SIG-M5 (cell line): ENCODE results near the gene CACNB1.
A peak's percentile ranks its signal among the peaks of the same experiment; 100 is the strongest.

Source experiments
- DNase-seq: peaks from one replicate; lab custom pipeline; 2025; lab: John Stamatoyannopoulos, UW

Gene CACNB1

DNA sequence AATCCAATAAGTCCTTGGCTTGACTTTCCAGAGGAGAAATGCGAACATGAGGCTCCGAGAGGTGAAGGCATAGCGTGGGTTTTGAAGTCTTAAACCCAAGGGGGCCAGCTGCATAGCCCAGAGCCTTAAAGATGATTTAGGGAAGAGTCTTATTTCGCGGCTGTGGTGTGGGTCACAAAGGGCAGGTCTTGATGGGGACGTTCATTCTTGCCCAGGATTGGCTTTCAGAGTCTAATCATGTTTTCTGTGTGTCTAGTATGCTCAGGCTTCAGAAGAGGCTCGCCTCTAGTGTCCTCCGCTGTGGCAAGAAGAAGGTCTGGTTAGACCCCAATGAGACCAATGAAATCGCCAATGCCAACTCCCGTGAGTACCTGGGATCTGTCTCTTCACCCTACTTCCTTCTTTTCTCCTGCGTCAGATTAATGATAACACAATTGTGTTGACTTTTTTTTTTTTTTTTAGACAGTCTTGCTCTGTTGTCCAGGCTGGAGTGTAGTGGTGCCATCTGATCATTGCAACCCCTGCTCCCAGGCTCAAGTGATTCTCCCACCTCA lies 3.6 kb upstream of the CACNB1 start:
- no peak for DNase-seq

DNA sequence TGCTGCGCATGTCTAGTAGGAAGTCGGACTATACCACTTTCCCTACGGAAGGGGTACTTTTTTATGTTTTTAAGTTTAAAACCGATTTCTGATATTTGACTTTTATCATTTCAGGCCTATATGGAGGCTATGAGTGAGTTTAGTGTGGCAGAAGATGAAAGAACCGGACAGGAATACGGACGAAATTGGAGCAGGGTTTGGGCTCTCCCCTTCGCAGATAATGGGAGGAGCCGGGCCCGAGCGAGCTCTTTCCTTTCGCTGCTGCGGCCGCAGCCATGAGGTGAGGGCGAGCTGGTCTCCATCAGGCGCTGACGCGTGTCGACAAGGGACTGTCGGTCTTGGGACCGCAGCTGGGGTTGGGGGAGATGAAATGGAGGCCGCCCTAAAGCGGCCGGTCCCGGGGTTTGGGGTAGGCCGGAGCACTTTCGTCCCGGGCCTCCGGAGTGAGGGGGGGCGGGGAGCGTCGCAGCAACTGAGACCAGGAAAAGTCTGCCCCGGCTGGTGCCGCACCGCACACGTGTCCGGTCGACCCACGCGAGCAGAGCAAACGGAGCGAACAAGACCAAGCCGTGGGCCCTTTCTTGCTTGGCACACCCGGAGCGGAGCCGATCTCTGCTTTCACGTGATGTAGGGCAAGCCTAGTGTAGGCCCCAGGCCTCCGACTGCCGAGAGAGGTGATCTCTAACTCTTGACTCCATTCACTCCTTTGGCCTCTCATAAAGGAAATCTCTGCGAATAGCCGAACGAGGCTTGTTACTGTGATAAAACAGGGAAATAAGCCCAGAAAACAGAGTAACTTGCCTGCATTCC lies 2.8 kb upstream of the CACNB1 start, which contains the start of gene RPL19:
TSS of gene RPL19 (plus strand) at position 214 of the 810 bp plus-strand sequence. CDS start at position 276, 62 bp downstream.
- no peak for DNase-seq

DNA sequence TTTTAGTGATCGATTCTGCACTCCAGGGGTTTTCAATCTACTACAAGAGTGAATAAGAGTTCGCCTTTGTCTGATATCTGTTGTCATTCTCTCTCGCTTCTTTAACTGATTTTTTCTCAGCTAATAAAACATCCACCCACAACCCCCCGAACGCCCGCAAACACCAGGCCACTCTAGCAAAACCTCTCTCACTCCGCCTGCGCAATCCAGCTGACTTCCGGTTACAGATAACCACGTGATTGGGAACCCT lies 2.3 kb upstream of the CACNB1 start:
- DNase-seq: peak; percentile 80

DNA sequence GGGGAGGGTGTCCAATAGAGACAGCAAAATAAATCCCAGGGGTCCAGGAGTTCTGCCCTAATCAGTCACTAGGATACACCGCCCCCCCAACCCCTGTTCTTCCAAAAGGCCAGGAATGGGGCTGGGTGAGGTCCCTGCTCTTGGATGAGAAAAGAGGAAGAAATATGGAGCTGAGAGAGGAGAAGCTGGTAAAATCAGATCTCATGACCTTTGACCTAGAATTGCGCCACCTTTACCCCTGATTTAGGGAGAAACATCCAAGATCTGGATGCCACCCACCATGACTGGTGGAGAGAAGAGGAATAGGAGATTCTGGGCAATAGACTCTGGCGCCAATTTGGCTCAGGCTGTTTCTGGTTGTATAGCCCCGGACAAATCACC lies 707 bp upstream of the CACNB1 start:
- no peak for DNase-seq

DNA sequence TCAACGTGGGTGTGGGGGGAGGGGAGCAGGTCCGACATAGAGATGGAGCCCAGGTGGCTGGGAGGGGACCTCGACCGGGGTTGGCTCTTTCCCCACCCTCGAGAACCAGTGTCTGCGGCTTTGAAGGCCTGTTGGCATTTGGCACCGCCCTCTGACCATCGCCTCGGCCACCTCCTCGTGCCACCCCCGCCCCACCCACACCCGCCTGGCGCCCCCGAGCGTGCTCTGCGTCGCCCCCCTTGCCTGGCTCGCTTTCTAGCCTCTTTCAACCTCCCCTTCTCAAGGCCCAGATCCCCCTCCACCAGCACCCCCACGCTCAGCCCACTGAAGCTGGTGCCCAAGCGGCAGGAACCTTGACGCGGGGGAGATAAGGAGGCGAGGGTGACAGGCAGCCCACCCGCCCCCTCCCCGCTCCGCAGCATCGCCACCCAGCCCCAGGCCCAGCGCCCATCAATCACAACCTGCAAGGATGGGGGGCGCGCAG lies 619 bp downstream of the CACNB1 start:
- DNase-seq: no peak

DNA sequence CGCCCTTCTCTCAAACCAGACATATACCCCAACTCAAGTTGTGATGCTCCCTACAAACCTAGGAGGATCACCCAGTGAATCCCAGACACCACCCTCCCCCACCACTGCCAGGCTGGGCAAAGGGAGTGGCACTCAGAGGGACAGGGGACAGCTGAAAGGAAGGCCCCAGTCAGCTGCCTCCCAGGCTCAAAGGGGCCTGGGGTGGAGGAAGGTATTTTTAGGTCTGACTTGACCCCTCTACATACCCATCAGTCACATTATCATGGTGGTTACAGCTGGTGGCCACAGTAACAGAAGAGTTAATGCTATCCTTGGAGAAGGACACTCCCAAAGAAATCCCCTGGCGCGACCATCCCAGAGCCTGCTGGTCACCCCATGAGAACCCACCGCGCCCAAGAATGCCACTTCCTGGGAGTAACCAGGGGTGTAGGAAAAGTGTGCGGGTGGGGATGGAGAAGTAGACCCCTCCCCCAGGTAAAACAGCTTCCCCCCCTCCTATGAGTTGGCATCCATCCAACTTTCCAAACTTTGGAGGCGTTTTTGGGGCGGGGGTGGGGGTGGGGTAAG lies 1.1 kb downstream of the CACNB1 start:
- no peak for DNase-seq

DNA sequence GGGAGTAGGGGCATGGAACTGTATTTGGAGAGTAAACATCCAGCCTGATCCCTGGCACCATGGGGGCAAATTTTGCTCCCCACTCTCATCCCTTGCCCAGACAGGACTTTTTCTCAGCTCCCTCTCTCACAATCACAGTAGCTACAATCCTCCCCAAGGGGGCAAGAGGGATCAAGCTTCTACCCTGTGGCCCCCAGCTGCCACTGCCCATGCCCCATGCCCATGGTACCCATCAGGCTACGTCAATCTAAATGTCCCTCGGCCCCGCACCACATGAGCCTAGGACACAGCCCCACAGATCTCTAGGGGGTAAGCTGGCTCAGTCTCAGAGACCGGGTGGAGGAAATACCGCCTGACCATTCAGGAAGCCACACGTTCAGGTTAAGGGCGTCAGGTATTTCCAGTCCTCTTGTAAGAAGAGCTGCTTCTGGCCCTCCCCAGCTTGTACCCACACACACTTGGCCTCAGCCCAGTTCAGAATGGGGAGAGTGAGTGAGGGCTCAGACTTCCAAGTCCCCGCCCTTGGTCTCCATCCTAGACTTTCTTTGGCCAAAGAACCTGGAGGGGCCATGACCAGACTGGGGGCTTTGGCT lies 1.8 kb downstream of the CACNB1 start:
- no peak for DNase-seq

DNA sequence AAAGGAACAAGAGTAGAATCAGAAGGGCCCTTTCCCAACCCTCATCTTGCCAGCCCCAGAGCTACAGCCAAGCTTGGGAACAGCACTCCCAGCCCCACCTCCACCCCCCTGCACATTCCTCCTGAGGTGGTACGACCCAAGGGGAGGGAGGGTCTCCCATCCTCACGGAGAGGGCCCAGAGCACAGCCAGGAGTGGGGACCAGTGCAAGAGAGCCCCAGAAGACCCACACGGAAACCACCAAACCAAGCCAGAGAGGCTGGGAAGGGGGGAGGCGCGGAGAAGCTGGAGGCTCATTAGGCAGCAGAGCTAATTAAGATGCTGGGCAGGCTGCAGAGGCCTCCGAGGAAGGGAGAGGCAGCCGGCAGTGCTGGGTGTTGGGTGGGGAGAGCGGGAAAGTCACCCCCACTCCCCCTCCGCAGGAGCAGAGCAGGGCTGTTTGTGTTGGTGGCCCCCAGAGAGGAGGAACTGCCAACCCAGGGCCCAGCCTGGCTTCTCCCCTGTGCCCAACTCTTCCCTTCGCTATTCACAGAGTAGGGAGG lies 2.4 kb downstream of the CACNB1 start:
- DNase-seq: no peak

DNA sequence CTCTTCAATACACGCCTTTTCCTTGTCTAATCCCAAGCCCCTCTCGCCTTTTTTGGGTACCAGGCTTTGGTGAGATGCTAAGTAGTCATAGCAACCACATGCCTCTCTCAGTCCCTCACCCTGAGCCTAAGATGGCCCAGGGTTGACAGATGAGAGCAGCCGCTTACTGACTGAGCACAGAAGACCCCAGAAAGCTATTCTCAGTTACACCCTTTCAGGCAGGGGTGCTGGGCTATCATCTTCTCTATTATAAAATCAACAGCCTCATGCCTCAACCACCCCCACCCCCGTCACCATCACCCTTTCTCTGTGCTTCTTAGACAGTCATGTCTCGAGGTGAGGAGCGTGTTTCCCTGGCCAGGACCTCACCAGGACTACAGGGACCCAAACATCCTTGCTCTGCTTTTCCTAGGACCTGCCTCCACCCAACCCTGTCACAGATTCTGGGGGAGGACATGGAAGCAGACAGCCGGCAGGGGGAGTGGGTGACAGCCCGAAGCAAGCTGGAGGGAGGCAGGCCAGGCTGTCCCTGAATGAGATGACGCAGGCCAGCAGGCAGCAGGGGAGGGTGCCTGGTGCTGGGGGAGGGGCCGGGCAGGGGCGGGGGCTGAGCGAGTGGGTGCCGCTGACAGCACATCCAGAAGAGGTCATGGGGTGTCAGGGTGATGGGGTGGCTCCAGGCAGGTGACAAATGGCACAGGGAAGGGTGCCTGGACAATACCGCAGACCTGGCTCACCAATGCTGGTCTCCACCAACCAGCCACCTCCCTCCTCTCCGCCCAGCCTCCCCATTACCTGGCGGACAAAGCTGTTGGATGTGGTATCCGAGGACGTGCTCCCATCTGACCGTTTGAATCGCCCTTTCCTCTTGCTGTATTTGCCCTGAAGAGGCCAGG lies 3.1 kb downstream of the CACNB1 start:
- DNase-seq: no peak

DNA sequence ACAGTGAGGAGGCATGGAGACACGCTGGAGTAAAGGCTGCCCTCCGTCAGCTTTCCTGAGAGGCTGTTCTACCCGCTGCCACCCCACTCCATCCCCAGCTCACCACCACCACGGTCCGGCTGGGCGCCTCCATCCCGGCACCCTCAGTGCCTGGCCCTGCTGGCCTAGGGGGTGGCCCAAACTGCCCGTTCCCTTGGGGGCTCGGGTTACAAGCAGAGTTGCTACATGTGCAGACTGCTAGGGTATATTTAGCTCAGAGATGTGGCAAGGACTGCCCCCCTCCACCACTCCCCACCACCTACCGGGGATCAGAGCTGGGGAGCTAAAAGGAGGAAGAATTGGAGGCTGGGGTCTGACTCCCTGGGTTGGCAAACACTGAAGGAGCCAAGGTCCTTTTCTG lies 4.1 kb downstream of the CACNB1 start:
- DNase-seq: no peak

DNA sequence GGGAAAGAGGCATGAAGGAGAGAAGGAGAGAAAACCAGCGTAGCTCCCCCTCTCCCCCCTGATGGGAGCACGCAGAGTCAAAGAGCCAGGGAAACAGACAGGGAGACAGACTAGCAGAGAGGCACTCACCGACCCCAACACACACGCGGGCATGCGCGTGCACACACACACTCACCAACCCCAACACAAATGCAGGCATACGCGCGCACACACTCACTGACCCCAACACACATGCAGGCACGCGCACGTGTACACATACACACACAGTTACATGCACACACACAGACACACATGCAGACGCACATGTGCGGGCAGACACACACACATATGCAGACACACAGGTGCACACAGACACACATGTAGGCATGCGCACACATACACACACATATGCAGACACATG lies 4.6 kb downstream of the CACNB1 start:
- no peak for DNase-seq

DNA sequence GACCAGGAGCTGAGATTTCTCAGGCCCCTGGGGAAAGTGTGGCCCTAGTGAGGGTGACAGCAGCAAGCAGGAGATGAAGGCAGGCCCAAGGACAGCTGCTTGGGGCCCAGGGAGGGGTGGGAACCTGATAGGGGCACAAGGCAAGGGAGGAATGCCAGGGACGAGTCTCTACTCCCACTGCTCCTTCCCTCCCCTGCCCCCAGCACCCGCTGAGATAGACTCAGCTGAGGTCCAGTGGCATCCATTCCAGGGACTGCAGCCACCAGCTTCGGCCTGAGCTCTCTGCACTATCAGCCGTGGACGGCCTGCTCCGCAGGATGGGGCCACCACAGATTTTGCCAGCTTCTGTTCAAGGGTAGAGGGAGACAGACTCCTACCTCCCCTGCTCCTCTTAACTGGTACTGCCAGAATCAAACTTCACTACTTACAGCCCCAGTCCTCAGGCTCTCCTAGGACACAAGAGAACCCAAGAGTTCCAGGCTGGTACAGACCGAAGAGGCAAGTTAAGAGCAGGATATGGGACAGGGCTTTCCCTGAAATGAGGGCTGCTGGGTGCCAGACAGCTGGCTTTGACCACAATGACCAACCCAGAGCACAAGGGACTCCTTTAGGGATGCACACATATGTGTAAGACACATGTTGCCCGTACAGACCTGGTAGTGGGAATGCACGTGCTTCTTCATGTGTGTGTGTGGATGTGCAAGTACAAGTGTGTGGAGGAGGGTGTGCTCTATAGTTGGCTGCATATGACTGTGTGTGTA lies 5.5 kb downstream of the CACNB1 start:
- no peak for DNase-seq

DNA sequence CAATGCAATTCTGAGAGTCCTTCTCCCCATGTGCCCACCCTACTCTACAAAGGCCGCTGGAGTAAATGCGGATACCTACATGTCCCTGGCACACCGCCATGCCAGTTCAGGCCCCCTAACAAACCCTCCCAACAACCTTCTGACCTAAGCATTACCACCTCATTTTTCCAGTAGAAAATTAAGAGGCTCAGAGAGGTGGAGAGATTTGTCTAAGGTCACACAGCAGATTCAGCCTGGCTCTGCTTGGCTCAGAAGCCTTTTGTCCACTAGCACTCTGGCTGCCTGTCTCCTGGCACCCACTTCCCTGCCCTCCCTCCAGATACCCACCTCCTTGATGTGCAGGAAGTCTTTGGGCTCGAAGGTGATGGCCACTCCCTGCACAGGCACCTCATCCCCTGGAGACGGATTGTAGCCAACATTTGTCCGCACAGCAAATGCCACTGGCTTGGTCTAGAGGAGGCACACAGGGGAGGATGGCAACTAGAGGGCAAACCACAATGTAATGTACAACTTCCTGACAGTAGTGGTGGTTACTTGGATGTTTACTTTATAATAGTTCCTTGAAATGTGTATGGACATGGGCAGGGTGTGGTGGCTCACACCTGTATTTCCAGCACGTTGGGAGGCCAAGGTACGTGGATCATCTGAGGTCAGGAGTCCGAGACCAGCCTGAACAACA lies 10.2 kb downstream of the CACNB1 start:
- no peak for DNase-seq

DNA sequence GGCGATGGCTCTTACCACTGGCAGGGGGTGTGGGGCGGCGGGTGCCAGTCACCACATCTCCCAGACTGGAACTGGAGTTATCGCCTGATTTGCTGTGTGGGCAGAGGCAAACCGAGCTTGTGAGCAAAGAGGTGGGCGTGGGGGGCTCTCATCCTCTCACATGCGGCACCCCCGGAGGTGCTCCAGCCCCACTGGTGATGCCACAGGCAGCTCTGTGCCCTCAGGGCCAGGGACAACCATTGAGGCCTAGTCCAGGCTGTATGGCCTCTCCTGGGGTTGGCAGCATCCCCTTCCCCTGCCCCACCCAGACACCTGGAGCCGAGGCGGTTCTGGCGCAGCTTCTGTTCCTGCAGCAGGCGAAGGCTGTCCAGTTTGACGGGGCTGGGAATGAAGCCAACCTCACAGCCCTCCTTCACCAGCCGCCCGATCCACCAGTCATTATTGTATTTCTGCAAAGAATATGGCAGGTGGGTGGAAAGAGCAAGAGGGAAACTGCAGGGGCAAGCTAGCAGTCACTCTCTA lies 10.9 kb downstream of the CACNB1 start:
- DNase-seq: no peak

DNA sequence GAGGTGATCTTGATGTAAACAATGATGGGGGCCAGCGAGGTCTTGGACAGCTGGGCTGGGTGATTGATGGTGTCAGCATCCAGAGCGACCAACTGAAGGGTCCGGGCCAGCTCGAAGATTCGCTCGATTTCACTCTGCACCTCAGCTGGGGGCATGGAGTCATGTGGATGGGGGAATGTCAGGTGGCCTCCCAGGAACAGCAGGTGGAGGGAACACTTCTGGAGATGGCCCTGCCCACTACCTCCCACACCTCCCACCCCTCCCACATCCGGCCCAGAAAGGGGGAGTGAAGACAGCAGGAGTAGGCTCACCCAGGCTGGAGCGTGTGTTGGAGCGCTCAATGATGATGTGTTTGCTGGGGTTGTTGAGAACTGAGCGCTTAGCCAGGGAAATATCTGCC lies 13.7 kb downstream of the CACNB1 start:
- no peak for DNase-seq

DNA sequence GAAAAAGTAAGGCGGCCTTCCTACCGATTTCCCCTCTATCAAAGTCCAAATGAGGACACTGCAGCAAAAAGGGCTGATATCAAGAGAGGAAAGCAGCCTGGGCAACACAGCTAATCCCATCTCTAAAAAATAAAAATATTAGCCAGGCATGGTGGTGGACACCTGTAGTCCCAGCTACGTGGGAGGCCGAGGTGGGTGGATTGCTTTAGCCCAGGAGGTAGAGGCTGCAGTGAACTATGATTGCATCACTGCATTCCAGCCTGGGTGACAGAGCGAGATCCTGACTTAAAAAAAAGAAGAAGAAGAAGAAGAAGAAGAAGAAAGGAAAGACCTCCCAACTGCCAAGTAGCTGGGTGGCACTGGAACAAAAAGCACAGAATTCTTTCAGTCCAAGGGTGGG lies 14.4 kb downstream of the CACNB1 start:
- no peak for DNase-seq

DNA sequence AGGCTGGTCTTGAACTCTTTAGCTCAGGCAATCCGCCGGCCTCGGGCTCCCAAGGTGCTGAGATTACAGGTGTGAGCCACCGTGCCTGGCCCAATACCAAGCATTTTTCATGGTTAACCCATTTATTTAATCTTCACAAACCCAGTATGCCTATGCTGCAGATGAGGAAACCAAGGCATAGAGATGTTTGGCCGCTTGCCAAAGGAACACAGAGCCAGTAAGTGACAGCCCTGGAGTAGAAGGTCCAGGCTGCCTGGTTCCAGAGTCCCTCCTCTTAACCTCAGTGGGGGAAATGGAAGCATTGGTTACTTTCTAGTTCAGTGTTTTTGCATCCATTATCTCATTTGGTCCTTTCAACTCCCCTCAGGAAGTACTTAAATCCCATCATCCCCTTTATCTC lies 16.2 kb downstream of the CACNB1 start:
- DNase-seq: no peak

DNA sequence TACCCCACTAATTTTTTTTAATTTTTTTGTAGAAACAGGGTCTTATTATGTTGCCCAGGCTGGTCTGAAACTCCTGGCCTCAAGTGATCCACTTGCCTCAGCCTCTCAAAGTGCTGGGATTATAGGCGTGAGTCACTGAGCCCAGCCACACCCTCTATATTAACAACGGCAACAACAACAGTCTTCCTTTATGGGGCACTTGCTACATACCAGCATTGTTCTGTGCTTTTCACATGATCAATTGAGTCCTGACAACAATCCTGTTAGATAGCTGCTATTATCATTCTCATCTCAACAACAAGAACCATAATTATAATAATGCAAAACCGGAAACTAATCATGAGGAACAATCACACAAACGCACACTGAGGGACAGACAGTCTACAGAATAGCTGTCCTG lies 18.9 kb downstream of the CACNB1 start:
- no peak for DNase-seq

DNA sequence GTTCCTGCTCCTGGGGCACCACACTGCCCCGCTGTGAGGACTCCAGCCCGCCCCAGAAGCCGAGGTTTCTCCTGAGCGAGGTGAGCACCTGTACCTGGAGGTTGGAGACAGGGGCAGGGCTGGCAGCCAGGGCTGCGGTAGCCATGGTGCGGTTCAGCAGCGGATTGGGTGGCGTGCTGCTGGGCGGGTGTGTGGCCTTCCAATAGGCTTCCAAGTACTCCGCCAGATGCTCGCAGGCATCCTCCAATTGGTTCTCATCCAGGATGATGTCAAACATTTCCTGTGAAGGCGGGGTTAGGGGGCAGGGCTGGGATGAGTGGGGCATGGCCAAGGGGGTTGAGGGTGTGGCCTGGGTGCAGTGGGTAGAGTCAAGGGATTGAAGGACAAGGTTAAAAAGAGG lies 20.2 kb downstream of the CACNB1 start:
- DNase-seq: no peak

DNA sequence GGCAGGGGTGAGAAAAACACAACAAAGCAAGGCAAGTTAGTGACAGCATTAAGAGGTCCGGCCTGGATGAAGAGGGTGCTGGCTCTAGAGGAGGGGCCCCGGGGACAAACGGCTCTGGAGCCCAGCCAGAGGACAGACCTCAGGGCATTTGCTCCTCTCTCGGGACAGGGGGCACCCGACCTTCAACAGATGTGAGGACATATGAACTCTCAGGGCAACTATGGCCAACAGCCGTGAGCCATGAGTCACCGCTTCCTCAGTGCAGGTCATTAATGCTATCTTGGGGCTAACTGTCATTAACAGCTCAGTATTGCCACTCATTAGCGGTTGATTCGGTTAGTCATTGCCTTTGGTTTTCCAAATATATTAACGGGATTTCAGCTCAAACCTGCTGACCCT lies 21.8 kb downstream of the CACNB1 start:
- no peak for DNase-seq
